ENCODE measurements around the gene KLHL10.
"Not testable (repeated sequence)": the region's sequence is repeated elsewhere in the genome, so short reads cannot be mapped to it uniquely, and the experiment has no call there.

Gene KLHL10

GRCh38 chr17:41849251-41849990 lies 11.8 kb downstream of the KLHL10 start:
- no peak for DNase-seq

GRCh38 chr17:41851382-41851781 lies 13.8 kb downstream of the KLHL10 start:
- not testable (repeated sequence) for DNase-seq

- no peak for DNase-seq
Measured at GRCh38 chr17:41860254-41860931, 22.8 kb downstream of the KLHL10 start.

GRCh38 chr17:41863074-41863848 lies 25.6 kb downstream of the KLHL10 start:
- peak in 2 of 58 donors; percentile 2 to 9 for DNase-seq

GRCh38 chr17:41864498-41864835 lies 26.8 kb downstream of the KLHL10 start:
- peak in 9 of 58 donors; percentile 27 to 63 (median 53) for DNase-seq

GRCh38 chr17:41864836-41865595 lies 27.4 kb downstream of the KLHL10 start, which contains the start of gene KLHL11:
Gene KLHL11 (minus strand): TSS chr17:41865423. CDS start chr17:41865370, 53 bp downstream.
- DNase-seq: peak; percentile 15 to 92 (median 82)

- DNase-seq: no peak
Measured at GRCh38 chr17:41865596-41865893, 27.9 kb downstream of the KLHL10 start.

GRCh38 chr17:41868568-41868967 lies 30.9 kb downstream of the KLHL10 start:
- DNase-seq: no peak

GRCh38 chr17:41869426-41869825 lies 31.8 kb downstream of the KLHL10 start:
- no peak for DNase-seq

- no peak for DNase-seq
Measured at GRCh38 chr17:41870097-41870496, 32.5 kb downstream of the KLHL10 start.

- DNase-seq: peak in 14 of 58 donors; percentile 1 to 62 (median 15)
Measured at GRCh38 chr17:41870627-41871026, 33.0 kb downstream of the KLHL10 start.

GRCh38 chr17:41871789-41872188 lies 34.2 kb downstream of the KLHL10 start:
- DNase-seq: no peak

GRCh38 chr17:41873559-41874292 lies 36.1 kb downstream of the KLHL10 start:
- DNase-seq: no peak

- DNase-seq: not testable (repeated sequence)
Measured at GRCh38 chr17:41874293-41874670, 36.7 kb downstream of the KLHL10 start.

GRCh38 chr17:41880130-41880529 lies 42.5 kb downstream of the KLHL10 start:
- DNase-seq: no peak

GRCh38 chr17:41882756-41883155 lies 45.1 kb downstream of the KLHL10 start:
- no peak for DNase-seq

- DNase-seq: peak in 2 of 58 donors; percentile 1 to 5
Measured at GRCh38 chr17:41885733-41886132, 48.1 kb downstream of the KLHL10 start.

- DNase-seq: no peak
Measured at GRCh38 chr17:41888332-41888965, 50.8 kb downstream of the KLHL10 start.

GRCh38 chr17:41891135-41892020 lies 53.8 kb downstream of the KLHL10 start:
- DNase-seq: no peak

Data from anterior cingulate cortex (tissue), 58 donors.